ENCODE measurements around the gene DNAI2.

DNA sequence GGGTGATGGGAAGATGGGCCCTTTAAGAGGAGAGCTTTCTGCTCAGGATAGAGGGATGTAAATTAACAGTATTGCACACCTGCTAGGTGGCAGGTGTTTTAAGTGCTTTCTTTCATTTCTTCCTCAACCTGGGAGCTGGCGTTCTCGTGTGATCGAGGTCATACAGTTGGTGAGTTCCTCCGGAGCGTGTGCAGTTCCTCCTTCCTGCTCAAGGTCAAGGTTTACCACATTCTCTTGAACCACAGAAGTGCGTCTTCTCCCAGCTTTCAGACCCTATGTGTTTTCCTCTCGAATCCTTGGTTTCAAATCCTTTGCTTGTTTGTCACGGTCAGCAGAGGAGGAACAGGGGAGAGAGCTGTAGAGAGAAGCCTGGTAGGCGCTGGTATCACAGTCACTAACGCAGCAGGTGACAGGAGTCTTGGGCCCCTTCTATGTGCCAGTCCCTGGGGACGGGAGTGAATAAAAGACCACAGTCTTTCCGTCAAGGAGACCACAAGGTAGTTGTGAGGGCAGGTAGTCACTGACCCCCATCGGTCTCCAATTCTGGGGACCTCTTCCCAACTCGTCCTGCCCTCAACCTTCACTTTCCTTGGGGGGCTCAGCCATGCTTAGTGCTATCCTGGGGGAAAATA, 791 bp downstream of the DNAI2 start:
- TF ChIP-seq, protein P1, sequence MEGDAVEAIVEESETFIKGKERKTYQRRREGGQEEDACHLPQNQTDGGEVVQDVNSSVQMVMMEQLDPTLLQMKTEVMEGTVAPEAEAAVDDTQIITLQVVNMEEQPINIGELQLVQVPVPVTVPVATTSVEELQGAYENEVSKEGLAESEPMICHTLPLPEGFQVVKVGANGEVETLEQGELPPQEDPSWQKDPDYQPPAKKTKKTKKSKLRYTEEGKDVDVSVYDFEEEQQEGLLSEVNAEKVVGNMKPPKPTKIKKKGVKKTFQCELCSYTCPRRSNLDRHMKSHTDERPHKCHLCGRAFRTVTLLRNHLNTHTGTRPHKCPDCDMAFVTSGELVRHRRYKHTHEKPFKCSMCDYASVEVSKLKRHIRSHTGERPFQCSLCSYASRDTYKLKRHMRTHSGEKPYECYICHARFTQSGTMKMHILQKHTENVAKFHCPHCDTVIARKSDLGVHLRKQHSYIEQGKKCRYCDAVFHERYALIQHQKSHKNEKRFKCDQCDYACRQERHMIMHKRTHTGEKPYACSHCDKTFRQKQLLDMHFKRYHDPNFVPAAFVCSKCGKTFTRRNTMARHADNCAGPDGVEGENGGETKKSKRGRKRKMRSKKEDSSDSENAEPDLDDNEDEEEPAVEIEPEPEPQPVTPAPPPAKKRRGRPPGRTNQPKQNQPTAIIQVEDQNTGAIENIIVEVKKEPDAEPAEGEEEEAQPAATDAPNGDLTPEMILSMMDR (IDR thresholded peaks at IDR 0.05 in 2 of 3, conservative IDR thresholded peaks at IDR 0.05 in 1 of 3; ENCODE audit: borderline replicate concordance in 1 of 3, insufficient read depth in 1 of 3, low read depth in 2 of 3, low read length in 2 of 3) = no peak
- TF ChIP-seq, protein P2, sequence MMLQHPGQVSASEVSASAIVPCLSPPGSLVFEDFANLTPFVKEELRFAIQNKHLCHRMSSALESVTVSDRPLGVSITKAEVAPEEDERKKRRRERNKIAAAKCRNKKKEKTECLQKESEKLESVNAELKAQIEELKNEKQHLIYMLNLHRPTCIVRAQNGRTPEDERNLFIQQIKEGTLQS (IDR thresholded peaks at IDR 0.05) = no peak
- TF ChIP-seq, protein P3, sequence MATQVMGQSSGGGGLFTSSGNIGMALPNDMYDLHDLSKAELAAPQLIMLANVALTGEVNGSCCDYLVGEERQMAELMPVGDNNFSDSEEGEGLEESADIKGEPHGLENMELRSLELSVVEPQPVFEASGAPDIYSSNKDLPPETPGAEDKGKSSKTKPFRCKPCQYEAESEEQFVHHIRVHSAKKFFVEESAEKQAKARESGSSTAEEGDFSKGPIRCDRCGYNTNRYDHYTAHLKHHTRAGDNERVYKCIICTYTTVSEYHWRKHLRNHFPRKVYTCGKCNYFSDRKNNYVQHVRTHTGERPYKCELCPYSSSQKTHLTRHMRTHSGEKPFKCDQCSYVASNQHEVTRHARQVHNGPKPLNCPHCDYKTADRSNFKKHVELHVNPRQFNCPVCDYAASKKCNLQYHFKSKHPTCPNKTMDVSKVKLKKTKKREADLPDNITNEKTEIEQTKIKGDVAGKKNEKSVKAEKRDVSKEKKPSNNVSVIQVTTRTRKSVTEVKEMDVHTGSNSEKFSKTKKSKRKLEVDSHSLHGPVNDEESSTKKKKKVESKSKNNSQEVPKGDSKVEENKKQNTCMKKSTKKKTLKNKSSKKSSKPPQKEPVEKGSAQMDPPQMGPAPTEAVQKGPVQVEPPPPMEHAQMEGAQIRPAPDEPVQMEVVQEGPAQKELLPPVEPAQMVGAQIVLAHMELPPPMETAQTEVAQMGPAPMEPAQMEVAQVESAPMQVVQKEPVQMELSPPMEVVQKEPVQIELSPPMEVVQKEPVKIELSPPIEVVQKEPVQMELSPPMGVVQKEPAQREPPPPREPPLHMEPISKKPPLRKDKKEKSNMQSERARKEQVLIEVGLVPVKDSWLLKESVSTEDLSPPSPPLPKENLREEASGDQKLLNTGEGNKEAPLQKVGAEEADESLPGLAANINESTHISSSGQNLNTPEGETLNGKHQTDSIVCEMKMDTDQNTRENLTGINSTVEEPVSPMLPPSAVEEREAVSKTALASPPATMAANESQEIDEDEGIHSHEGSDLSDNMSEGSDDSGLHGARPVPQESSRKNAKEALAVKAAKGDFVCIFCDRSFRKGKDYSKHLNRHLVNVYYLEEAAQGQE (IDR thresholded peaks at IDR 0.05; ENCODE audit: low read depth) = no peak
- TF ChIP-seq EGR1 (IDR thresholded peaks at IDR 0.05; ENCODE audit: low read depth) (no peak), ZNF274 (IDR thresholded peaks at IDR 0.05; ENCODE audit: low read depth, low read length) (no peak), YY1 (IDR thresholded peaks at IDR 0.05; ENCODE audit: extremely low read depth, insufficient replicate concordance, low read depth, low read length) (no peak)

Data from HCT116 (cell line).